Neural progenitor cell (in vitro differentiated cells): ENCODE measurements around the gene CCDC3.

Experiments
- CTCF ChIP-seq: fragments of 200-600 bp; sonication (generic); IDR thresholded peaks from 2 replicates; pipeline ENCODE4 v1.5.1; 2017; ENCODE audit warnings: antibody characterized with exemption, mild to moderate bottlenecking
- EZH2 ChIP-seq: fragments of 200-600 bp; sonication (generic); IDR thresholded peaks from 2 replicates; pipeline ENCODE4 v1.6.1; 2017; ENCODE audit warnings: antibody characterized with exemption, mild to moderate bottlenecking, moderate library complexity

- TF ChIP-seq EZH2 (no peak), CTCF (no peak)
Observed at GRCh38 chr10:12958546-12959110, 42.9 kb downstream of the CCDC3 start.
